ENCODE data around the gene SLC38A8. TPM values are rescaled to one million over a fixed set of nuclear protein-coding genes. Genes with fewer than 3 reads are reported as not detected.

Gene SLC38A8
- total RNA-seq, 6 experiments from 2014 or later, result not detected

GRCh38 chr16:84054271-84054670 is 11.7 kb upstream of the SLC38A8 start:
- DNase-seq, result no peak
- Mint-ChIP-seq H3K9me3 (no peaks in the 10 kb centered on the region), H3K4me3 (no peak overlapping the region), H3K27ac (no peak overlapping the region), H3K36me3 (ENCODE audit: low read depth) (peaks cover 28% of the 10 kb centered on the region; the same call in 1 of the 2 replicates), H3K4me1 (ENCODE audit: low read depth) (no peaks in the 10 kb centered on the region), H3K27me3 (ENCODE audit: insufficient read depth) (no peaks in the 10 kb centered on the region)
- TF ChIP-seq, protein P1, sequence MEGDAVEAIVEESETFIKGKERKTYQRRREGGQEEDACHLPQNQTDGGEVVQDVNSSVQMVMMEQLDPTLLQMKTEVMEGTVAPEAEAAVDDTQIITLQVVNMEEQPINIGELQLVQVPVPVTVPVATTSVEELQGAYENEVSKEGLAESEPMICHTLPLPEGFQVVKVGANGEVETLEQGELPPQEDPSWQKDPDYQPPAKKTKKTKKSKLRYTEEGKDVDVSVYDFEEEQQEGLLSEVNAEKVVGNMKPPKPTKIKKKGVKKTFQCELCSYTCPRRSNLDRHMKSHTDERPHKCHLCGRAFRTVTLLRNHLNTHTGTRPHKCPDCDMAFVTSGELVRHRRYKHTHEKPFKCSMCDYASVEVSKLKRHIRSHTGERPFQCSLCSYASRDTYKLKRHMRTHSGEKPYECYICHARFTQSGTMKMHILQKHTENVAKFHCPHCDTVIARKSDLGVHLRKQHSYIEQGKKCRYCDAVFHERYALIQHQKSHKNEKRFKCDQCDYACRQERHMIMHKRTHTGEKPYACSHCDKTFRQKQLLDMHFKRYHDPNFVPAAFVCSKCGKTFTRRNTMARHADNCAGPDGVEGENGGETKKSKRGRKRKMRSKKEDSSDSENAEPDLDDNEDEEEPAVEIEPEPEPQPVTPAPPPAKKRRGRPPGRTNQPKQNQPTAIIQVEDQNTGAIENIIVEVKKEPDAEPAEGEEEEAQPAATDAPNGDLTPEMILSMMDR (IDR thresholded peaks at IDR 0.05), result no peak

DNA sequence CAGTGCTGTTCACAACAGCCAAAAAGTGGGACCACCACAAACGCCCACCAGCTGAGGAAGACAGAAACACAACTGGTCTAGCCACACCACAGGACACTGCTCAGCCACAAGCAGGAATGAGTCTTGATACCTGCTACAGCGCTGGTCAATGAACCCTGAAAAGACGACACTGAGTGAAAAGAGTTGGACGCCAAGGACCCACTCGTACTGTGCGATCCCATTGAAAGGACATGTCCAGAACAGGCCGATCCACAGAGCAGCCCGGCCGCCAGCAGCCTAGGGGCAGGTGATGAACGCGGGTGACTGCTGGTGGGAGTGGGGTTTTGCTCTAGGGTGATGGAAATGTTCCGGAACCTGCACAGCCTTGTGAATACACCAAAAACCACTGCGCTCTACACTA is 10.6 kb upstream of the SLC38A8 start:
- peaks cover 28% of the 10 kb centered on the region; the same call in 1 of the 2 replicates for H3K36me3 Mint-ChIP-seq (ENCODE audit: low read depth)
- H3K4me3 Mint-ChIP-seq, result no peak overlapping the region
- H3K27me3 Mint-ChIP-seq (ENCODE audit: insufficient read depth), result no peaks in the 10 kb centered on the region
- TF ChIP-seq, protein P1 (IDR thresholded peaks at IDR 0.05), result no peak
- no peak overlapping the region for H3K27ac Mint-ChIP-seq
- no peaks in the 10 kb centered on the region for H3K4me1 Mint-ChIP-seq (ENCODE audit: low read depth)
- DNase-seq, result no peak
- no peaks in the 10 kb centered on the region for H3K9me3 Mint-ChIP-seq

- H3K36me3 Mint-ChIP-seq (ENCODE audit: low read depth), result peaks cover 19% of the 10 kb centered on the region; the same call in 1 of the 2 replicates
- H3K4me3 Mint-ChIP-seq, result no peak overlapping the region
- H3K9me3 Mint-ChIP-seq, result no peaks in the 10 kb centered on the region
- no peak for DNase-seq
- H3K4me1 Mint-ChIP-seq (ENCODE audit: low read depth), result no peaks in the 10 kb centered on the region
- TF ChIP-seq, protein P1 (IDR thresholded peaks at IDR 0.05), result no peak
- no peaks in the 10 kb centered on the region; the same call in 1 of the 2 replicates for H3K27me3 Mint-ChIP-seq (ENCODE audit: insufficient read depth)
- H3K27ac Mint-ChIP-seq, result no peak overlapping the region
These were observed 9.6 kb upstream of the SLC38A8 start for GRCh38 chr16:84052071-84052622.

- Mint-ChIP-seq H3K4me3 (no peak overlapping the region), H3K27ac (no peak overlapping the region), H3K27me3 (ENCODE audit: insufficient read depth) (no peaks in the 10 kb centered on the region; the same call in none of the 2 replicates), H3K9me3 (no peaks in the 10 kb centered on the region), H3K36me3 (ENCODE audit: low read depth) (peaks cover 19% of the 10 kb centered on the region; the same call in 1 of the 2 replicates), H3K4me1 (ENCODE audit: low read depth) (no peaks in the 10 kb centered on the region)
- TF ChIP-seq, protein P1 (IDR thresholded peaks at IDR 0.05), result no peak
- no peak for DNase-seq
These were observed 7.7 kb upstream of the SLC38A8 start for GRCh38 chr16:84050316-84050715.

DNA sequence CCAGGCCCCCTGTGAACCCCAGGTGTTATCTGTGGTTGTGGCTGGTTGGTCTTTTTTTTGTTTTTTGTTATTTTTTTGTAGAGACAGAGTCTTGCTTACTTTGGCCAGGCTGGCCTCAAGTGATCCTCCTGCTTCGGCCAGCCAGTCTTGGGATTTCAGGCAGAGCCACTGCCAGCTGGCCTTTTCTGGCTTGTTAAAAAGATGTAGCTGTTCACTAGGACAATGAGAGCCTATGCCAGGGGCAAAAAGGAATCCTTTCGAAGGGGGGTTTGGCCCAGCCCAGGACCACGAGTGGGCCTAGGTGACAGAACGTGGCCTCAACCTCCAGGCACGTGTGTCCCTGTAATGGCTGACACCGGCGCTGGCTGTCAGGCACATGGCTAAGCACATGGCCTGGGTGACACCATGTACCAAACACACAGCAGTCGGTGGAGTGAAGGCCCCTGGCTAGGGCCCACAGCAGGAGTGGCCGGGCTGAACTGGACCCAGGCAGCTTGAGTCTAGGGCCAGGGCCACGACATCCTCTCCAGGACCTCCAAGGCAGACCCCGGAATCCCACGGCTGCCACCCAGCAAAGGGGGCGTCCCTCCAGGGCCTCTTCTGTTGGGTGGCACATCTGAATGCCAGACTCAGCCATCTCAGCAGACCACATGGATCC is 6.9 kb upstream of the SLC38A8 start:
- peaks cover 4% of the 10 kb centered on the region for H3K27me3 Mint-ChIP-seq (ENCODE audit: insufficient read depth)
- H3K4me1 Mint-ChIP-seq (ENCODE audit: low read depth), result no peaks in the 10 kb centered on the region
- DNase-seq, result no peak
- H3K4me3 Mint-ChIP-seq, result no peak overlapping the region
- H3K36me3 Mint-ChIP-seq (ENCODE audit: low read depth), result peaks cover 19% of the 10 kb centered on the region; the same call in 1 of the 2 replicates
- H3K27ac Mint-ChIP-seq, result no peak overlapping the region
- H3K9me3 Mint-ChIP-seq, result no peaks in the 10 kb centered on the region
- TF ChIP-seq, protein P1 (IDR thresholded peaks at IDR 0.05), result no peak

Data from HFFc6 (cell line).